Measurements from ENCODE around the gene DLL1. TPM values are rescaled to one million over a fixed set of nuclear protein-coding genes. Genes with fewer than 3 reads are reported as not detected.

DLL1 gene
- total RNA-seq, 1 experiment from 2014 or later = 2.8 TPM

DNA sequence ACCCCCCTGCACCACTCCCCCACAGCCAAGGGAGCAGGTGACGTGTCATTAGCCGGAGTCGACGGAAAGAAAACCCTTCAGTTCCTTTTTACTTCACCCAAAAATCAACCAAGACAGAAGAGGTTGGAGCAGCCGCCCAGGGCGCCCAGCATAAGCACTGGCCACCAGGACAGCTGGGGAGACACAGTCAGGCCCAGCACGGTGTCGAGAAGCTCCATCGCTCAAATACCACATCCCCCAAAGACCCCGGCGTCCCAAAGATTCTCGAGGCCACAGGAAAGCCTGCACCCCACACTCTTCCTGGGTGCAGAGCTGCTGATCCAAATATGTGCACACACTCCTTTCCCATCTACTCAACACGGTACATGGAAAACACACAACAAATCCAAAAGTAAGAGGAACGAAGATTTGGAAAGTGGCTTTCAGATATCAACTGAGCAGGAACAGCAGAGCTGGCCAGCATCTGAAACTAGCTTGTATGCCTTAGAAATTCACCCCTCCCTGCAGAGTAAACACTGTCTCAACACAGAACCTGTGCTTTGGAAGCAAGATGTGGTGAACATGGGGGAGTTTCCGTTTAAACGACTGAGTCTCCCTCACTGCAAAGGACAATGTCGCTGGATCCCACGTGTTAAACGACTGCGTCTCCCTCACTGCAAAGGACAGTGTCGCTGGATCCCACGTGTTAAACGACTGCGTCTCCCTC, 54.6 kb downstream of the DLL1 start:
- H3K4me2 ChIP-seq (ENCODE audit: insufficient read depth, insufficient read length, low read length) = no peak overlapping the region
- DNase-seq = no peak
- TF ChIP-seq CTCF (conservative IDR thresholded peaks at IDR 0.05) = no peak
- H3K27me3 ChIP-seq (ENCODE audit: insufficient read depth, low read length) = no peaks in the 10 kb centered on the region
- no peak overlapping the region for H3K23ac ChIP-seq (ENCODE audit: insufficient read length, low read depth, low read length)
- Mint-ChIP-seq H3K27me3 (ENCODE audit: low read depth) (peaks cover 5% of the 10 kb centered on the region; the same call in 1 of the 2 replicates), H3K9me3 (no peaks in the 10 kb centered on the region), H3K4me3 (no peak overlapping the region; a peak in 1 of 5 replicates), H3K27ac (peak overlapping the region in 2 of 3 experiments; percentile 9 to 20; a peak in 1 of 7 replicates), H3K36me3 (ENCODE audit: insufficient read depth in 1 of 3, low read depth in 3 of 3) (no peaks in the 10 kb centered on the region), H3K4me1 (peaks cover 24 to 26% of the 10 kb centered on the region in 2 experiments)
- no peak overlapping the region for H2BK15ac ChIP-seq (ENCODE audit: low read depth, low read length)
- no peak overlapping the region for H2BK5ac ChIP-seq (ENCODE audit: insufficient read length, low read length)
- no peak overlapping the region for H3K18ac ChIP-seq (ENCODE audit: insufficient read length, low read depth, low read length)
- no peak overlapping the region for H2BK12ac ChIP-seq (ENCODE audit: insufficient read length, low read depth, low read length)
- H3K14ac ChIP-seq (ENCODE audit: insufficient read depth, low read length) = no peak overlapping the region; the same call in 1 of the 2 replicates
- no CpG with 5 or more reads among the region's 24 CpGs for WGBS (ENCODE audit: extremely low coverage, insufficient read length, low lambda C conversion rate)
- no peak overlapping the region for H4K8ac ChIP-seq (replicated peaks; ENCODE audit: insufficient read length, low read depth, low read length)
- no peak overlapping the region for H2AFZ ChIP-seq (ENCODE audit: low read length)
- H3K56ac ChIP-seq (ENCODE audit: insufficient read length, low read depth, low read length) = no peak overlapping the region
- no peak overlapping the region for H3K27ac ChIP-seq (ENCODE audit: insufficient read length, low read depth, low read length)
- no peak overlapping the region for H4K91ac ChIP-seq (ENCODE audit: insufficient read length, low read depth, low read length)
- H3K79me1 ChIP-seq (ENCODE audit: insufficient read depth, low read depth, low read length, poor library complexity, severe bottlenecking) = no peaks in the 10 kb centered on the region
- no peaks in the 10 kb centered on the region for H3K9me3 ChIP-seq (ENCODE audit: control insufficient read depth, low read depth, low read length)
- H3K9ac ChIP-seq (ENCODE audit: extremely low read depth, insufficient read length, low read length) = no peak overlapping the region
- H2BK20ac ChIP-seq (ENCODE audit: low read depth, low read length, poor library complexity, severe bottlenecking) = no peak overlapping the region
- H2AK5ac ChIP-seq (ENCODE audit: insufficient read length, low read length) = no peak overlapping the region
- no peak overlapping the region for H2BK120ac ChIP-seq (ENCODE audit: low read depth, low read length, poor library complexity, severe bottlenecking)
- no peak overlapping the region for H4K5ac ChIP-seq (ENCODE audit: insufficient read length, low read depth, low read length)
- peaks cover 2% of the 10 kb centered on the region for H3K23me2 ChIP-seq (ENCODE audit: insufficient read length, low read depth, low read length, poor library complexity, severe bottlenecking)
- H3K79me2 ChIP-seq (ENCODE audit: insufficient read depth, low read length) = no peaks in the 10 kb centered on the region
- no peak overlapping the region for H3T11ph ChIP-seq (ENCODE audit: low read length)
- H4K20me1 ChIP-seq (ENCODE audit: control insufficient read depth, insufficient read depth, insufficient read length) = no peaks in the 10 kb centered on the region
- H3K4me1 ChIP-seq (ENCODE audit: insufficient read depth, low read length) = no peaks in the 10 kb centered on the region; the same call in 1 of the 2 replicates
- no peak overlapping the region for H3K4ac ChIP-seq (ENCODE audit: low read depth, low read length)
